HepG2 (cell line): ENCODE results near the gene CLASP1. TPM values are rescaled to one million over a fixed set of nuclear protein-coding genes. Genes with fewer than 3 reads are reported as not detected.
A peak's percentile ranks its signal among the peaks of the same experiment; 100 is the strongest.

Source experiments
- ATAC-seq: fragments of 200-7000 bp; cut with Tn5 transposase; 3 replicates; pipeline ENCODE4 v1.9.1; 2020; ENCODE audit warnings: mild to moderate bottlenecking, moderate library complexity
- BruUV-seq: library from RNA; stranded (reverse); fragments of 400-500 nt; replicated peaks from 2 replicates; lab custom pipeline; 2021; lab: Mats Ljungman, UMichigan
- CTCF ChIA-PET: fragments of 300-600 bp; formaldehyde crosslinking; extraction: SDS; loops from one replicate; lab custom pipeline; 2021; ENCODE audit warnings: low total read pairs, inconsistent platforms, low intra/inter-chr PET ratio; lab: Yijun Ruan, JAX
- POLR2A ChIA-PET: fragments of 350-600 bp; sonication (Branson Sonifier 250); formaldehyde crosslinking; loops from one replicate; lab custom pipeline; 2020; ENCODE audit warnings: antibody characterized with exemption, inconsistent platforms; lab: Yijun Ruan, JAX
- DNase-seq: peaks from one replicate; pipeline ENCODE4 v3.0.0-alpha.2; 2015; ENCODE audit warnings: low spot score
- FAIRE-seq: peaks from 3 replicates; lab custom pipeline; 2011; peaks lifted over from hg19 to GRCh38; lab: Jason Lieb, UNC
- H2AFZ ChIP-seq: one replicate; pipeline ENCODE4 v1.6.1; 2011; ENCODE audit warnings: low read length, inconsistent platforms
- H3K27ac ChIP-seq: fragments of 300-600 bp; 3 replicates; pipeline ENCODE4 v1.8.0; 2011; ENCODE audit warnings: mixed run types, mild to moderate bottlenecking, mixed read lengths, low read length, inconsistent platforms; ENCODE audit not compliant: insufficient read depth; ENCODE audit errors: extremely low read length
- H3K27me3 ChIP-seq, 2 experiments: fragments of 200-600 bp in 1 of 2; 2 replicates in 1 of 2; 3 replicates in 1 of 2; pipeline versions ENCODE4 v1.6.0 to v1.8.0; 2011; ENCODE audit warnings: low read length in 2 of 2, mild to moderate bottlenecking in 2 of 2, moderate library complexity in 2 of 2, inconsistent platforms in 1 of 2; ENCODE audit not compliant: insufficient read depth in 2 of 2, control insufficient read depth in 1 of 2
- H3K36me3 ChIP-seq, 2 experiments: fragments of 200-600 bp in 1 of 2; replicated peaks in 1 of 2; 2 replicates in 1 of 2; 3 replicates in 1 of 2; pipeline versions ENCODE4 v1.5.1 to v1.8.0; 2011; ENCODE audit warnings: low read length in 2 of 2, inconsistent platforms in 1 of 2; ENCODE audit not compliant: insufficient read depth in 2 of 2, control insufficient read depth in 1 of 2
- H3K4me1 ChIP-seq: 2 replicates; pipeline ENCODE4 v1.5.1; 2012; ENCODE audit warnings: low read length, inconsistent platforms; ENCODE audit not compliant: insufficient read depth
- H3K4me2 ChIP-seq: 2 replicates; pipeline ENCODE4 v1.6.0; 2011; ENCODE audit warnings: low read depth, low read length, inconsistent platforms
- H3K4me3 ChIP-seq, 3 experiments: fragments of 200-600 bp in 1 of 3; sonication (generic), shearing (Covaris generic) in 1 of 3; replicated peaks in 1 of 3; 2 replicates each; pipeline ENCODE4 v1.5.1; 2011 to 2016; ENCODE audit warnings: low read length in 3 of 3, inconsistent platforms in 2 of 3, low read depth in 2 of 3, mild to moderate bottlenecking in 2 of 3, control low read depth in 1 of 3, mixed read lengths in 1 of 3; ENCODE audit not compliant: insufficient read depth in 1 of 3
- H3K79me2 ChIP-seq: one replicate; pipeline ENCODE4 v1.6.1; 2011; ENCODE audit warnings: low read length, inconsistent platforms; ENCODE audit not compliant: insufficient read depth
- H3K9ac ChIP-seq: 2 replicates; pipeline ENCODE4 v1.6.0; 2011; ENCODE audit warnings: mild to moderate bottlenecking, low read depth, low read length, inconsistent platforms; ENCODE audit not compliant: insufficient read depth
- H3K9me3 ChIP-seq: 2 replicates; pipeline ENCODE4 v1.5.1; 2012; ENCODE audit warnings: mild to moderate bottlenecking, low read length
- H4K20me1 ChIP-seq: 2 replicates; pipeline ENCODE4 v1.6.0; 2011; ENCODE audit warnings: inconsistent platforms, mild to moderate bottlenecking, low read length, moderate library complexity; ENCODE audit not compliant: insufficient read depth
- ARID5B ChIP-seq: IDR thresholded peaks from 2 replicates; pipeline ENCODE4 v1.4.0; 2020; ENCODE audit warnings: mild to moderate bottlenecking, missing genetic modification reagents
- CBX5 ChIP-seq: sonication (generic); formaldehyde crosslinking; IDR thresholded peaks from 2 replicates; pipeline ENCODE4 v1.4.0; 2020; ENCODE audit warnings: missing genetic modification reagents, borderline replicate concordance
- MAFF ChIP-seq: IDR thresholded peaks from 2 replicates; pipeline ENCODE4 v1.6.1; 2011; ENCODE audit warnings: low read depth, low read length, improper control_type of control experiment
- MAFK ChIP-seq, 2 experiments: IDR thresholded peaks in 1 of 2; conservative IDR thresholded peaks in 1 of 2; 2 replicates each; pipeline ENCODE4 v1.6.1; 2011; ENCODE audit warnings: improper control_type of control experiment in 2 of 2, low read length in 2 of 2
- NFE2 ChIP-seq: sonication (generic); formaldehyde crosslinking; IDR thresholded peaks from 2 replicates; pipeline ENCODE4 v1.4.0; 2020; ENCODE audit warnings: missing genetic modification reagents
- REPIN1 ChIP-seq: sonication (generic); formaldehyde crosslinking; IDR thresholded peaks from 2 replicates; pipeline ENCODE4 v1.8.0; 2022; ENCODE audit warnings: missing genetic modification reagents, low read depth, mild to moderate bottlenecking, borderline replicate concordance
- SRSF1 ChIP-seq: fragments of 200-400 bp; formaldehyde crosslinking; optimal IDR thresholded peaks from 2 replicates; pipeline ENCODE3; 2017; ENCODE audit warnings: mild to moderate bottlenecking, low read depth, low read length, moderate library complexity
- WGBS: methylation state at CpG from one replicate; pipeline ENCODE4 v1.1.6; 2017; ENCODE audit warnings: low lambda C conversion rate; 5-methylcytosine and 5-hydroxymethylcytosine counted together
- in situ Hi-C: cut with HindIII; loops from 2 replicates; pipeline ENCODE4 v1.10.0; 2017; ENCODE audit warnings: low pct_unique_long_range_greater_than_20kb; ENCODE audit not compliant: extremely low pct_ligation_motif_present
- intact Hi-C: fragments of 100-400 bp; cut with micrococcal nuclease; formaldehyde crosslinking; loops from one replicate; pipeline ENCODE4 v1.10.0; 2022; ENCODE audit not compliant: unreplicated experiment
- polyA plus RNA-seq, 8 experiments: library from polyadenylated mRNA; depleted of rRNA in 3 of 8; stranded (reverse) in 7 of 8; unstranded in 1 of 8; fragments of >200 nt; fragmentation: Illumina TruSeq in 4 of 8; extraction: Trizol in 4 of 8; gene quantifications; 2 replicates each; pipeline versions ENCODE4 v1.2.1 to v1.2.3, GENCODE V29; 2011 to 2016; ENCODE audit warnings: low read depth in 4 of 8, missing spikeins in 1 of 8, mixed read lengths in 1 of 8; ENCODE audit not compliant: insufficient read depth in 1 of 8
- total RNA-seq, 5 experiments: library from RNA; depleted of rRNA; stranded (reverse); fragments of >200 nt; fragmentation: Illumina TruSeq; extraction: Trizol; gene quantifications; 2 replicates each; pipeline ENCODE4 v1.2.3, GENCODE V29; 2016; ENCODE audit warnings: low read depth in 1 of 5

The CLASP1 gene
- total and polyA plus RNA-seq, 2 of the 13 experiments (the other 11 are each of a cell fraction or from before 2014, with no cell fraction given) = 11.7 to 47.9 TPM

GRCh38 chr2:121666042-121666441 lies 16.8 kb upstream of the CLASP1 start (continued):
- TF ChIP-seq ARID5B (CRISPR knock-in tag) (peak; percentile 76), REPIN1 (no peak), NFE2 (no peak), CBX5 (CRISPR knock-in tag) (no peak)

- no peak for FAIRE-seq
Measured at GRCh38 chr2:121665504-121665903, 16.2 kb upstream of the CLASP1 start.

More at GRCh38 chr2:121665504-121665903, 16.2 kb upstream of the CLASP1 start:
- in situ Hi-C loops = no loop called here
- no peak overlapping the region for H3K9ac ChIP-seq
- H3K36me3 ChIP-seq = no peaks in the 10 kb centered on the region
- ATAC-seq = peak; percentile 25; the same call in 1 of the 3 replicates
- no peaks in the 10 kb centered on the region for H4K20me1 ChIP-seq
- H2AFZ ChIP-seq = no peak overlapping the region
- peaks cover 16% of the 10 kb centered on the region for H3K4me1 ChIP-seq
- no peaks in the 10 kb centered on the region for H3K79me2 ChIP-seq
- peak in 1 of 2 experiments; percentile 35; a peak in 2 of 4 replicates for TF ChIP-seq MAFK (conservative IDR thresholded peaks at IDR 0.05 in 1 of 2, IDR thresholded peaks at IDR 0.05 in 1 of 2; ENCODE audit: low read length in 2 of 2)
- no peak for TF ChIP-seq SRSF1
- TF ChIP-seq MAFF = peak; percentile 43; the same call in 1 of the 2 replicates
- H3K4me3 ChIP-seq = no peak overlapping the region
- BruUV-seq = no TSS peak
- 0 out of 2 replicates have a peak overlapping the region, but pooled peaks have one; percentile 3 for H3K4me2 ChIP-seq
- ChIA-PET POLR2A (interaction anchor here (0.6 to 3.7 kb wide), 6 partner anchors 9 to 134 kb away, joined by 4 to 36 read pairs (median 6); partner anchors contain the start of genes CLASP1 and RNU4ATAC), CTCF (no interaction called here)
- WGBS = 67% methylated on average over 3 of the region's 3 CpGs
- no peaks in the 10 kb centered on the region for H3K9me3 ChIP-seq
- H3K27me3 ChIP-seq = no peaks in the 10 kb centered on the region
- intact Hi-C loops = no loop called here
- DNase-seq = no peak
- no peak overlapping the region for H3K27ac ChIP-seq
